SU-DHL-6 (cell line): ENCODE data around the gene CLHC1.
"Not testable (repeated sequence)": the region's sequence is repeated elsewhere in the genome, so short reads cannot be mapped to it uniquely, and the experiment has no call there.

Experiments used
- EZH2phosphoT487 ChIP-seq: fragments of 200-600 bp; sonication (generic), shearing (Covaris generic); conservative IDR thresholded peaks from 2 replicates; pipeline ENCODE4 v1.6.1; 2018; ENCODE audit warnings: mild to moderate bottlenecking, antibody characterized with exemption, low read length, moderate library complexity, mixed read lengths
- TF ChIP-seq, protein P1 (sequence below): fragments of 200-600 bp; sonication (generic); IDR thresholded peaks from one replicate; pipeline ENCODE4 v1.5.1; 2017; ENCODE audit warnings: antibody characterized with exemption, mild to moderate bottlenecking, low read length, moderate library complexity; ENCODE audit not compliant: insufficient read depth, poor library complexity, severe bottlenecking

DNA sequence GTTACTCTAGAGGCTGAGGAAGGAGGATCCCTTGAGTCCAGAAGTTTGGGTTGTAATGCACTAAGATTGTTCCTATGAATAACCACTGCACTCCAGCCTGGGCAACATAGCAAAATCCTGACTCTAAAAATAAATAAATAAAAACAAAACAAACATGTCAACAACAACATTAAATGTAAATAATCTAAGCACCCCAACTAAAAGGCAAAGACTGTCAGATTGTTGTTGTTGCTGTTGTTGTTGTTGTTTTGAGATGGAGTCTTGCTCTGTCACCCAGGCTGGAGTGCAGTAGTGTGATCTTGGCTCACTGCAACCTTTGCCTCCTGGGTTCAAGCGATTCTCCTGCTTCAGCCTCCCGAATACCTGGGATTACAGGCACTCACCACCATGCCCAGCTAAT lies 40.2 kb downstream of the CLHC1 start:
- TF ChIP-seq, protein P1, sequence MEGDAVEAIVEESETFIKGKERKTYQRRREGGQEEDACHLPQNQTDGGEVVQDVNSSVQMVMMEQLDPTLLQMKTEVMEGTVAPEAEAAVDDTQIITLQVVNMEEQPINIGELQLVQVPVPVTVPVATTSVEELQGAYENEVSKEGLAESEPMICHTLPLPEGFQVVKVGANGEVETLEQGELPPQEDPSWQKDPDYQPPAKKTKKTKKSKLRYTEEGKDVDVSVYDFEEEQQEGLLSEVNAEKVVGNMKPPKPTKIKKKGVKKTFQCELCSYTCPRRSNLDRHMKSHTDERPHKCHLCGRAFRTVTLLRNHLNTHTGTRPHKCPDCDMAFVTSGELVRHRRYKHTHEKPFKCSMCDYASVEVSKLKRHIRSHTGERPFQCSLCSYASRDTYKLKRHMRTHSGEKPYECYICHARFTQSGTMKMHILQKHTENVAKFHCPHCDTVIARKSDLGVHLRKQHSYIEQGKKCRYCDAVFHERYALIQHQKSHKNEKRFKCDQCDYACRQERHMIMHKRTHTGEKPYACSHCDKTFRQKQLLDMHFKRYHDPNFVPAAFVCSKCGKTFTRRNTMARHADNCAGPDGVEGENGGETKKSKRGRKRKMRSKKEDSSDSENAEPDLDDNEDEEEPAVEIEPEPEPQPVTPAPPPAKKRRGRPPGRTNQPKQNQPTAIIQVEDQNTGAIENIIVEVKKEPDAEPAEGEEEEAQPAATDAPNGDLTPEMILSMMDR, result not testable (repeated sequence)
- TF ChIP-seq EZH2phosphoT487, result not testable (repeated sequence)
